Measurements from ENCODE around the gene EPS15.

Gene EPS15

GRCh38 chr1:51340380-51340779 is 178.7 kb downstream of the EPS15 start:
- no peak for TF ChIP-seq ZFP30 (CRISPR knock-in tag; IDR thresholded peaks at IDR 0.05)
- no peak for TF ChIP-seq PATZ1 (CRISPR knock-in tag; IDR thresholded peaks at IDR 0.05; ENCODE audit: borderline replicate concordance)
- TF ChIP-seq CSRNP3 (CRISPR knock-in tag; IDR thresholded peaks at IDR 0.05) = no peak
- TF ChIP-seq ISL1 (CRISPR knock-in tag; IDR thresholded peaks at IDR 0.05) = no peak
- TF ChIP-seq TCF4 (CRISPR knock-in tag; IDR thresholded peaks at IDR 0.05; ENCODE audit: borderline replicate concordance) = no peak
- TF ChIP-seq OSR1 (CRISPR knock-in tag; IDR thresholded peaks at IDR 0.05) = no peak
- no peak for TF ChIP-seq ZC3H10 (CRISPR knock-in tag; IDR thresholded peaks at IDR 0.05)
- TF ChIP-seq CREB5 (CRISPR knock-in tag; IDR thresholded peaks at IDR 0.05; ENCODE audit: low read depth) = no peak
- TF ChIP-seq ZFP3 (CRISPR knock-in tag; IDR thresholded peaks at IDR 0.05) = no peak
- TF ChIP-seq ZNF70 (CRISPR knock-in tag; IDR thresholded peaks at IDR 0.05) = no peak
- no peak for TF ChIP-seq POU6F1 (CRISPR knock-in tag; IDR thresholded peaks at IDR 0.05; ENCODE audit: borderline replicate concordance, low read depth)
- TF ChIP-seq ARNTL (CRISPR knock-in tag; IDR thresholded peaks at IDR 0.05; ENCODE audit: borderline replicate concordance, low read depth) = no peak
- TF ChIP-seq GLIS3 (CRISPR knock-in tag; IDR thresholded peaks at IDR 0.05) = no peak
- no peak for TF ChIP-seq TOX (CRISPR knock-in tag; IDR thresholded peaks at IDR 0.05; ENCODE audit: borderline replicate concordance)
- TF ChIP-seq PPARA (CRISPR knock-in tag; IDR thresholded peaks at IDR 0.05; ENCODE audit: borderline replicate concordance) = no peak
- no peak for TF ChIP-seq SNAI2 (CRISPR knock-in tag; IDR thresholded peaks at IDR 0.05)
- TF ChIP-seq TSHZ2 (CRISPR knock-in tag; IDR thresholded peaks at IDR 0.05) = no peak
- no peak for TF ChIP-seq BACH2 (CRISPR knock-in tag; IDR thresholded peaks at IDR 0.05; ENCODE audit: borderline replicate concordance)
- no peak for TF ChIP-seq RARB (CRISPR knock-in tag; IDR thresholded peaks at IDR 0.05)
- ATAC-seq = no peak

- no peak for TF ChIP-seq CSDC2 (CRISPR knock-in tag; IDR thresholded peaks at IDR 0.05)
- no peak for ATAC-seq
Measured at GRCh38 chr1:51336711-51337110, 182.4 kb downstream of the EPS15 start.

GRCh38 chr1:51336004-51336403 is 183.1 kb downstream of the EPS15 start:
- no peak for TF ChIP-seq OSR1 (CRISPR knock-in tag; IDR thresholded peaks at IDR 0.05)
- no peak for TF ChIP-seq ZFP30 (CRISPR knock-in tag; IDR thresholded peaks at IDR 0.05)
- TF ChIP-seq RARB (CRISPR knock-in tag; IDR thresholded peaks at IDR 0.05) = no peak
- no peak for TF ChIP-seq TCF4 (CRISPR knock-in tag; IDR thresholded peaks at IDR 0.05; ENCODE audit: borderline replicate concordance)
- no peak for TF ChIP-seq CSRNP3 (CRISPR knock-in tag; IDR thresholded peaks at IDR 0.05)
- no peak for TF ChIP-seq GLIS3 (CRISPR knock-in tag; IDR thresholded peaks at IDR 0.05)
- no peak for TF ChIP-seq ZNF8 (CRISPR knock-in tag; IDR thresholded peaks at IDR 0.05)
- TF ChIP-seq CREB5 (CRISPR knock-in tag; IDR thresholded peaks at IDR 0.05; ENCODE audit: low read depth) = no peak
- TF ChIP-seq POU6F1 (CRISPR knock-in tag; IDR thresholded peaks at IDR 0.05; ENCODE audit: borderline replicate concordance, low read depth) = no peak
- TF ChIP-seq CSDC2 (CRISPR knock-in tag; IDR thresholded peaks at IDR 0.05) = no peak
- no peak for TF ChIP-seq ZC3H10 (CRISPR knock-in tag; IDR thresholded peaks at IDR 0.05)
- ATAC-seq = no peak
